ENCODE data around the gene EDRF1. TPM values are rescaled to one million over a fixed set of nuclear protein-coding genes. Genes with fewer than 3 reads are reported as not detected.

The EDRF1 gene
- polyA plus RNA-seq, 1 donor (not counting 4 experiments of a cell fraction or from before 2014, with no cell fraction given): 20.4 TPM

- FAIRE-seq: no peak
Observed at GRCh38 chr10:125739994-125740679, 20.6 kb downstream of the EDRF1 start.

GRCh38 chr10:125742465-125742864 lies 23.0 kb downstream of the EDRF1 start:
- Histone ChIP-seq H3K9me3 (ENCODE audit: control insufficient read depth, low read depth, low read length) (no peaks in the 10 kb centered on the region), H3K27me3 (ENCODE audit: control insufficient read depth, extremely low read depth, insufficient read depth, low read length) (no peaks in the 10 kb centered on the region), H3K79me2 (ENCODE audit: control insufficient read depth, insufficient read depth, low read length) (no peaks in the 10 kb centered on the region), H3K9me1 (ENCODE audit: control insufficient read depth, extremely low read depth, insufficient read depth, low read length) (no peaks in the 10 kb centered on the region), H3K9ac (ENCODE audit: control insufficient read depth, extremely low read depth, insufficient read depth, low read length) (no peak overlapping the region), H3K27ac (ENCODE audit: control insufficient read depth, insufficient read depth, low read length) (no peak overlapping the region), H3K36me3 (ENCODE audit: control insufficient read depth in 2 of 2, extremely low read depth in 1 of 2, insufficient read depth in 2 of 2, low read length in 2 of 2) (peaks cover 12 to 31% of the 10 kb centered on the region in 2 experiments), H3K4me3 (ENCODE audit: control insufficient read depth in 2 of 3, extremely low read depth in 1 of 3, insufficient read depth in 2 of 3, low read depth in 1 of 3, low read length in 3 of 3) (no peak overlapping the region), H3K4me2 (ENCODE audit: control insufficient read depth, extremely low read depth, insufficient read depth, low read depth, low read length) (no peak overlapping the region), H4K20me1 (ENCODE audit: control insufficient read depth, extremely low read depth, insufficient read depth, low read length) (no peaks in the 10 kb centered on the region), H3K4me1 (ENCODE audit: control insufficient read depth, extremely low read depth, insufficient read depth, low read length) (no peaks in the 10 kb centered on the region), H2AFZ (ENCODE audit: control insufficient read depth, low read length) (no peak overlapping the region)
- TF ChIP-seq CTCF (optimal IDR thresholded peaks at IDR 0.05 in 1 of 3, IDR thresholded peaks at IDR 0.05 in 1 of 3, conservative IDR thresholded peaks at IDR 0.05 in 1 of 3; ENCODE audit: extremely low read depth in 1 of 3, insufficient read depth in 2 of 3, low read length in 3 of 3) (no peak), EZH2 (IDR thresholded peaks at IDR 0.05; ENCODE audit: low read length) (no peak)
- no peak for FAIRE-seq
- DNase-seq (ENCODE audit: low read depth, low spot score): no peak
- dilution Hi-C loops (cut with MboI; ENCODE audit: extremely low pct_ligation_motif_present, low sequenced_read_pairs): no loop called here

More at GRCh38 chr10:125739994-125740679, 20.6 kb downstream of the EDRF1 start:
- no peaks in the 10 kb centered on the region for H3K27me3 ChIP-seq (ENCODE audit: control insufficient read depth, extremely low read depth, insufficient read depth, low read length)
- dilution Hi-C loops (cut with MboI; ENCODE audit: extremely low pct_ligation_motif_present, low sequenced_read_pairs): no loop called here
- no peak for DNase-seq (ENCODE audit: low read depth, low spot score)
- no peak overlapping the region for H3K9ac ChIP-seq (ENCODE audit: control insufficient read depth, extremely low read depth, insufficient read depth, low read length)
- H2AFZ ChIP-seq (ENCODE audit: control insufficient read depth, low read length): no peak overlapping the region
- H3K4me2 ChIP-seq (ENCODE audit: control insufficient read depth, extremely low read depth, insufficient read depth, low read depth, low read length): no peak overlapping the region
- H3K4me1 ChIP-seq (ENCODE audit: control insufficient read depth, extremely low read depth, insufficient read depth, low read length): no peaks in the 10 kb centered on the region
- no peak for TF ChIP-seq EZH2 (IDR thresholded peaks at IDR 0.05; ENCODE audit: low read length)
- no peak for TF ChIP-seq CTCF (optimal IDR thresholded peaks at IDR 0.05 in 1 of 3, IDR thresholded peaks at IDR 0.05 in 1 of 3, conservative IDR thresholded peaks at IDR 0.05 in 1 of 3; ENCODE audit: extremely low read depth in 1 of 3, insufficient read depth in 2 of 3, low read length in 3 of 3)
- no peaks in the 10 kb centered on the region for H4K20me1 ChIP-seq (ENCODE audit: control insufficient read depth, extremely low read depth, insufficient read depth, low read length)
- no peaks in the 10 kb centered on the region for H3K9me1 ChIP-seq (ENCODE audit: control insufficient read depth, extremely low read depth, insufficient read depth, low read length)
- H3K9me3 ChIP-seq (ENCODE audit: control insufficient read depth, low read depth, low read length): no peaks in the 10 kb centered on the region
- H3K79me2 ChIP-seq (ENCODE audit: control insufficient read depth, insufficient read depth, low read length): no peaks in the 10 kb centered on the region
- no peak overlapping the region for H3K27ac ChIP-seq (ENCODE audit: control insufficient read depth, insufficient read depth, low read length)
- no peak overlapping the region for H3K4me3 ChIP-seq (ENCODE audit: control insufficient read depth in 2 of 3, extremely low read depth in 1 of 3, insufficient read depth in 2 of 3, low read depth in 1 of 3, low read length in 3 of 3)
- peaks cover 23 to 38% of the 10 kb centered on the region in 2 experiments for H3K36me3 ChIP-seq (ENCODE audit: control insufficient read depth in 2 of 2, extremely low read depth in 1 of 2, insufficient read depth in 2 of 2, low read length in 2 of 2)

Data from keratinocyte (primary cell).